DND-41 (cell line): ENCODE measurements around the gene CPSF4L.

Experiments
- EZH2 ChIP-seq: IDR thresholded peaks from 3 replicates; pipeline ENCODE4 v1.6.1; 2012; ENCODE audit warnings: borderline replicate concordance, low read depth, mild to moderate bottlenecking, moderate library complexity, low read length, inconsistent platforms; ENCODE audit not compliant: severe bottlenecking
- TF ChIP-seq, protein P1 (sequence below): IDR thresholded peaks from 2 replicates; pipeline ENCODE4 v1.5.1; 2012; ENCODE audit warnings: borderline replicate concordance, low read length, moderate library complexity, mild to moderate bottlenecking; ENCODE audit not compliant: poor library complexity, severe bottlenecking; ENCODE audit errors: extremely low read depth

DNA sequence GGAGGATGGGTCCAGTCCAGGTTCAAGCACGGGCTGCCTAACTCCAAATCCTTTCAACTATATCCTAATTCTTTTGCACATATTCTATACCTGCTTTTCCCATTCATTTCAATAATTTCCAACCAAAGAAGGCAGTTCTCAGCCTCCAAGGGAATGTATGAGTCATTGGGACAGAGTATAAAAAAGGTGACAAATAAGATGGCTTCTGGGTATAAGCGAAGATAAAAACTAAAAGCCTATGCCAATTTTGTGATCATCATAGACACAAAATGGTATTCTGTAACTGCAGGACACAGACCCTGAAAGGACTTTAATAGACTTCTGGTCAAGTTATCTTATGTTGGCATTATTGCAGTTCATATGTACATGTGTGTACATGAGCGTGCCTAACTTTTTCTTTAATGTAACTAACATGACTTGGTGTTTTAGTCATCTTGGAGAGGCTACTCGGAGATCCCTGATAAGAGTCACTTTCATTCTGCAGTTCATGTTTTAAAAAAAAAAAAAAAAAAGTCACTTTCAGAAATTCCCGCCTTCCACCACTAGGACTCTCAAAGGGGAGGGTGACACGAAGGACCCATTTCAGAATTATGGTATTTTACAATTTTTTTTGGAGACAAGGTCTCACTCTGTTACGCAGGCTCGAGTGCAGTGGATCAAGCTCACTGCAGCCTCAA lies 51.5 kb downstream of the CPSF4L start:
- TF ChIP-seq, protein P1, sequence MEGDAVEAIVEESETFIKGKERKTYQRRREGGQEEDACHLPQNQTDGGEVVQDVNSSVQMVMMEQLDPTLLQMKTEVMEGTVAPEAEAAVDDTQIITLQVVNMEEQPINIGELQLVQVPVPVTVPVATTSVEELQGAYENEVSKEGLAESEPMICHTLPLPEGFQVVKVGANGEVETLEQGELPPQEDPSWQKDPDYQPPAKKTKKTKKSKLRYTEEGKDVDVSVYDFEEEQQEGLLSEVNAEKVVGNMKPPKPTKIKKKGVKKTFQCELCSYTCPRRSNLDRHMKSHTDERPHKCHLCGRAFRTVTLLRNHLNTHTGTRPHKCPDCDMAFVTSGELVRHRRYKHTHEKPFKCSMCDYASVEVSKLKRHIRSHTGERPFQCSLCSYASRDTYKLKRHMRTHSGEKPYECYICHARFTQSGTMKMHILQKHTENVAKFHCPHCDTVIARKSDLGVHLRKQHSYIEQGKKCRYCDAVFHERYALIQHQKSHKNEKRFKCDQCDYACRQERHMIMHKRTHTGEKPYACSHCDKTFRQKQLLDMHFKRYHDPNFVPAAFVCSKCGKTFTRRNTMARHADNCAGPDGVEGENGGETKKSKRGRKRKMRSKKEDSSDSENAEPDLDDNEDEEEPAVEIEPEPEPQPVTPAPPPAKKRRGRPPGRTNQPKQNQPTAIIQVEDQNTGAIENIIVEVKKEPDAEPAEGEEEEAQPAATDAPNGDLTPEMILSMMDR = peak; percentile 22
- TF ChIP-seq EZH2 = no peak
